A549 treated with DMSO at 1 μM for 4 hours (cell line): ENCODE measurements around the gene TMEM17. TPM values are rescaled to one million over a fixed set of nuclear protein-coding genes. Genes with fewer than 3 reads are reported as not detected.

Experiments used
- total RNA-seq: library from RNA; stranded (reverse); fragments of 200-300 nt; extraction: Qiagen RNA extraction; gene quantifications from 5 replicates; pipeline ENCODE4 v1.2.3, GENCODE V29; 2022; ENCODE audit warnings: low read depth

The TMEM17 gene
- total RNA-seq = 5.3 to 6.8 TPM (median 5.7 TPM) in 5 replicates

GRCh38 chr2:62505750-62506420 is at the start of gene TMEM17:
Gene TMEM17, minus strand, starts transcription at chr2:62506195. Its CDS starts 66 bp downstream, at chr2:62506129.

Other genes starting within 250 kb of the TMEM17 start
- gene EHBP1, start 199.5 kb upstream of the TMEM17 start, total RNA-seq = 48.9 to 72.7 TPM (median 64.7 TPM) in 5 replicates